Measurements from ENCODE around the gene SEMA5A.

SEMA5A gene

GRCh38 chr5:9105851-9106250 is 440.0 kb downstream of the SEMA5A start:
- no peak for DNase-seq (ENCODE audit: low spot score)

GRCh38 chr5:9104571-9105339 is 441.1 kb downstream of the SEMA5A start:
- DNase-seq (ENCODE audit: low spot score) = no peak

- DNase-seq (ENCODE audit: low spot score) = no peak
Observed at GRCh38 chr5:9103290-9103689, 442.6 kb downstream of the SEMA5A start.

GRCh38 chr5:9099689-9100088 is 446.2 kb downstream of the SEMA5A start:
- DNase-seq (ENCODE audit: low spot score) = peak; percentile 46

- no peak for DNase-seq (ENCODE audit: low spot score)
Observed at GRCh38 chr5:9098990-9099389, 446.9 kb downstream of the SEMA5A start.

- DNase-seq (ENCODE audit: low spot score) = no peak
Observed at GRCh38 chr5:9094582-9094981, 451.3 kb downstream of the SEMA5A start.

- DNase-seq (ENCODE audit: low spot score) = no peak
Observed at GRCh38 chr5:9091896-9092662, 453.8 kb downstream of the SEMA5A start.

- DNase-seq (ENCODE audit: low spot score) = no peak
Observed at GRCh38 chr5:9090381-9091026, 455.4 kb downstream of the SEMA5A start.

- no peak for DNase-seq (ENCODE audit: low spot score)
Observed at GRCh38 chr5:9089893-9090292, 456.0 kb downstream of the SEMA5A start.

- DNase-seq (ENCODE audit: low spot score) = no peak
Observed at GRCh38 chr5:9082996-9083395, 462.9 kb downstream of the SEMA5A start.

- DNase-seq (ENCODE audit: low spot score) = no peak
Observed at GRCh38 chr5:9072701-9073100, 473.2 kb downstream of the SEMA5A start.

GRCh38 chr5:9071524-9071923 is 474.4 kb downstream of the SEMA5A start:
- no peak for DNase-seq (ENCODE audit: low spot score)

- DNase-seq (ENCODE audit: low spot score) = no peak
Observed at GRCh38 chr5:9071074-9071473, 474.8 kb downstream of the SEMA5A start.

GRCh38 chr5:9069650-9070049 is 476.2 kb downstream of the SEMA5A start:
- DNase-seq (ENCODE audit: low spot score) = no peak

- no peak for DNase-seq (ENCODE audit: low spot score)
Observed at GRCh38 chr5:9067154-9067553, 478.7 kb downstream of the SEMA5A start.

- DNase-seq (ENCODE audit: low spot score) = no peak
Observed at GRCh38 chr5:9066349-9066748, 479.5 kb downstream of the SEMA5A start.

GRCh38 chr5:9063615-9064245 is 482.1 kb downstream of the SEMA5A start:
- DNase-seq (ENCODE audit: low spot score) = no peak

GRCh38 chr5:9062873-9063272 is 483.0 kb downstream of the SEMA5A start:
- DNase-seq (ENCODE audit: low spot score) = no peak

GRCh38 chr5:9059920-9060691 is 485.8 kb downstream of the SEMA5A start:
- DNase-seq (ENCODE audit: low spot score) = no peak

- DNase-seq (ENCODE audit: low spot score) = no peak
Observed at GRCh38 chr5:9058666-9059065, 487.2 kb downstream of the SEMA5A start.

GRCh38 chr5:9058161-9058560 is 487.7 kb downstream of the SEMA5A start:
- DNase-seq (ENCODE audit: low spot score) = no peak
